ENCODE data around the gene ARHGAP22.

Gene ARHGAP22

GRCh38 chr10:48579251-48579960, 25.5 kb downstream of the ARHGAP22 start:
- no peak for DNase-seq

GRCh38 chr10:48577158-48577557, 27.7 kb downstream of the ARHGAP22 start:
- no peak for DNase-seq

GRCh38 chr10:48576501-48576900, 28.4 kb downstream of the ARHGAP22 start:
- DNase-seq: no peak

- no peak for DNase-seq
Observed at GRCh38 chr10:48575901-48576300, 29.0 kb downstream of the ARHGAP22 start.

GRCh38 chr10:48574817-48575380, 30.0 kb downstream of the ARHGAP22 start:
- no peak for DNase-seq

- no peak for DNase-seq
Observed at GRCh38 chr10:48574322-48574796, 30.5 kb downstream of the ARHGAP22 start.

GRCh38 chr10:48573045-48573444, 31.8 kb downstream of the ARHGAP22 start:
- DNase-seq: no peak

GRCh38 chr10:48572414-48572813, 32.5 kb downstream of the ARHGAP22 start:
- no peak for DNase-seq

- no peak for DNase-seq
Observed at GRCh38 chr10:48568546-48568945, 36.3 kb downstream of the ARHGAP22 start.

GRCh38 chr10:48568131-48568530, 36.7 kb downstream of the ARHGAP22 start:
- no peak for DNase-seq

GRCh38 chr10:48567346-48567745, 37.5 kb downstream of the ARHGAP22 start:
- no peak for DNase-seq

- no peak for DNase-seq
Observed at GRCh38 chr10:48564466-48565160, 40.3 kb downstream of the ARHGAP22 start.

GRCh38 chr10:48557511-48558123, 47.3 kb downstream of the ARHGAP22 start:
- DNase-seq: no peak

GRCh38 chr10:48556713-48557112, 48.2 kb downstream of the ARHGAP22 start:
- no peak for DNase-seq

- DNase-seq: no peak
Observed at GRCh38 chr10:48556065-48556464, 48.8 kb downstream of the ARHGAP22 start.

- no peak for DNase-seq
Observed at GRCh38 chr10:48555310-48556042, 49.4 kb downstream of the ARHGAP22 start.

- DNase-seq: no peak
Observed at GRCh38 chr10:48554656-48555055, 50.2 kb downstream of the ARHGAP22 start.

- no peak for DNase-seq
Observed at GRCh38 chr10:48554246-48554645, 50.6 kb downstream of the ARHGAP22 start.

- no peak for DNase-seq
Observed at GRCh38 chr10:48552946-48553564, 51.8 kb downstream of the ARHGAP22 start.

- DNase-seq: peak; percentile 40
Observed at GRCh38 chr10:48551861-48552591, 52.8 kb downstream of the ARHGAP22 start.

GRCh38 chr10:48550977-48551376, 53.9 kb downstream of the ARHGAP22 start:
- DNase-seq: no peak
